ENCODE results near the gene METTL22.

METTL22 gene

GRCh38 chr16:8585041-8585440, 36.5 kb upstream of the METTL22 start:
- H3K9me3 ChIP-seq (replicated peaks; ENCODE audit: low read length): no peaks in the 10 kb centered on the region
- no peak overlapping the region for H3K9ac ChIP-seq (ENCODE audit: low read depth, low read length)
- H3K4me1 ChIP-seq (ENCODE audit: control insufficient read depth, insufficient read depth, low read length): no peaks in the 10 kb centered on the region
- no peaks in the 10 kb centered on the region for H3K36me3 ChIP-seq (ENCODE audit: insufficient read depth, low read length)
- H3K4me3 ChIP-seq (ENCODE audit: low read length): no peak overlapping the region
- peaks cover 35% of the 10 kb centered on the region for H3K27me3 ChIP-seq (ENCODE audit: control insufficient read depth, insufficient read depth, low read length)
- no peak overlapping the region for H3K4me2 ChIP-seq (ENCODE audit: low read length)

GRCh38 chr16:8585857-8586256, 35.6 kb upstream of the METTL22 start:
- no peak overlapping the region for H3K4me3 ChIP-seq (ENCODE audit: low read length)
- H3K27me3 ChIP-seq (ENCODE audit: control insufficient read depth, insufficient read depth, low read length): peaks cover 43% of the 10 kb centered on the region
- no peaks in the 10 kb centered on the region for H3K9me3 ChIP-seq (replicated peaks; ENCODE audit: low read length)
- no peak overlapping the region for H3K9ac ChIP-seq (ENCODE audit: low read depth, low read length)
- no peaks in the 10 kb centered on the region for H3K4me1 ChIP-seq (ENCODE audit: control insufficient read depth, insufficient read depth, low read length)
- no peaks in the 10 kb centered on the region for H3K36me3 ChIP-seq (ENCODE audit: insufficient read depth, low read length)
- no peak overlapping the region for H3K4me2 ChIP-seq (ENCODE audit: low read length)

DNA sequence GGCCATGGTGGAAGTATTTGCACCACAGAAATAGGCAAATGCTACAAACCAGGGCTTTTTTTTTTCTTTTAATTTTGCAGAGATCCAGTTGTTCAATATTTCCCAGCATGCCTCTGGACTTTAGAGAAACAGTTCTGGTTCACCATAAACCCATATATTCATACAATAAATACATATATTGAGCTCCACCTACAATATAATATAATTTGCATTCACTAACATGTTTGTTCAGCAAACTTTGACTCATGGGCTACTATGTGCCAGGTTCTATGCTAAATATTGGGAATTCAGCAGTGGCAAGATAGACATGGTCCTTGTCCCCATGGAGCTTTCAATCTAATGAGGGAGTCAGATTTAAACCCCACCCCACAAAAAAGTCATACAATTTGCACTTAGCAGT, 34.4 kb upstream of the METTL22 start:
- Histone ChIP-seq H3K9me3 (replicated peaks; ENCODE audit: low read length) (no peaks in the 10 kb centered on the region), H3K27me3 (ENCODE audit: control insufficient read depth, insufficient read depth, low read length) (peaks cover 43% of the 10 kb centered on the region)

DNA sequence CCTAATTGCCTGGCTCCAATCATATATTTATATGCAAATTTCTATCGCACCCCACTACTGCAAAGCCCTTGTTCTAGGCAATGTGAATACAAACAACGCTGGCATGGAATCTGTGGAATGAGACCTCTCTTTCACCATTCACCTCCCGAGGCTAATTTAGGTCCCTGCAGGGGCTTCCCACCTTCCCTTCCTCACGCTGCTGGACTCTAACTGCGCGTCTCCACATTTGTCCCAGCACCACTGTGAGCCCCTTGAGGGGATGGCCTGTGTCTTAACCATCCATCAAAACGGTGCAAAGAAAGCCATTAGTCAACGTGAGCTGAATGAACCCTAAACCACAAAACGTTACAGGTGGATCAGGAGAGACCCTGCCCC, 32.8 kb upstream of the METTL22 start:
- Histone ChIP-seq H3K4me2 (ENCODE audit: low read length) (no peak overlapping the region), H3K9me3 (replicated peaks; ENCODE audit: low read length) (no peaks in the 10 kb centered on the region), H3K36me3 (ENCODE audit: insufficient read depth, low read length) (no peaks in the 10 kb centered on the region), H3K9ac (ENCODE audit: low read depth, low read length) (no peak overlapping the region), H3K4me1 (ENCODE audit: control insufficient read depth, insufficient read depth, low read length) (no peaks in the 10 kb centered on the region), H3K27me3 (ENCODE audit: control insufficient read depth, insufficient read depth, low read length) (peaks cover 43% of the 10 kb centered on the region), H3K4me3 (ENCODE audit: low read length) (no peak overlapping the region)

More for the DNA sequence above, 34.4 kb upstream of the METTL22 start:
- Histone ChIP-seq H3K9ac (ENCODE audit: low read depth, low read length) (no peak overlapping the region), H3K4me2 (ENCODE audit: low read length) (no peak overlapping the region), H3K36me3 (ENCODE audit: insufficient read depth, low read length) (no peaks in the 10 kb centered on the region), H3K4me1 (ENCODE audit: control insufficient read depth, insufficient read depth, low read length) (no peaks in the 10 kb centered on the region), H3K4me3 (ENCODE audit: low read length) (no peak overlapping the region)

- no peaks in the 10 kb centered on the region for H3K4me1 ChIP-seq (ENCODE audit: control insufficient read depth, insufficient read depth, low read length)
- no peaks in the 10 kb centered on the region for H3K36me3 ChIP-seq (ENCODE audit: insufficient read depth, low read length)
- H3K27me3 ChIP-seq (ENCODE audit: control insufficient read depth, insufficient read depth, low read length): peaks cover 43% of the 10 kb centered on the region
- no peaks in the 10 kb centered on the region for H3K9me3 ChIP-seq (replicated peaks; ENCODE audit: low read length)
- H3K4me3 ChIP-seq (ENCODE audit: low read length): no peak overlapping the region
- no peak overlapping the region for H3K9ac ChIP-seq (ENCODE audit: low read depth, low read length)
- H3K4me2 ChIP-seq (ENCODE audit: low read length): no peak overlapping the region
Measured at GRCh38 chr16:8589057-8589899, 32.2 kb upstream of the METTL22 start.

- Histone ChIP-seq H3K36me3 (ENCODE audit: insufficient read depth, low read length) (no peaks in the 10 kb centered on the region), H3K9me3 (replicated peaks; ENCODE audit: low read length) (no peaks in the 10 kb centered on the region), H3K9ac (ENCODE audit: low read depth, low read length) (no peak within 1 kb of the TSS), H3K4me1 (ENCODE audit: control insufficient read depth, insufficient read depth, low read length) (no peaks in the 10 kb centered on the region), H3K4me3 (ENCODE audit: low read length) (no peak within 1 kb of the TSS), H3K4me2 (ENCODE audit: low read length) (no peak within 1 kb of the TSS), H3K27me3 (ENCODE audit: control insufficient read depth, insufficient read depth, low read length) (peaks cover 43% of the 10 kb centered on the region)
Measured at GRCh38 chr16:8589900-8590688, 31.4 kb upstream of the METTL22 start, which contains the start of gene TMEM114. Gene TMEM114 (minus strand): TSS chr16:8590511. CDS start chr16:8589838, 673 bp downstream.

- H3K4me3 ChIP-seq (ENCODE audit: low read length): no peak overlapping the region
- peaks cover 40% of the 10 kb centered on the region for H3K27me3 ChIP-seq (ENCODE audit: control insufficient read depth, insufficient read depth, low read length)
- H3K9me3 ChIP-seq (replicated peaks; ENCODE audit: low read length): no peaks in the 10 kb centered on the region
- H3K9ac ChIP-seq (ENCODE audit: low read depth, low read length): no peak overlapping the region
- no peak overlapping the region for H3K4me2 ChIP-seq (ENCODE audit: low read length)
- no peaks in the 10 kb centered on the region for H3K36me3 ChIP-seq (ENCODE audit: insufficient read depth, low read length)
- no peaks in the 10 kb centered on the region for H3K4me1 ChIP-seq (ENCODE audit: control insufficient read depth, insufficient read depth, low read length)
Measured at GRCh38 chr16:8590811-8591210, 30.7 kb upstream of the METTL22 start.

DNA sequence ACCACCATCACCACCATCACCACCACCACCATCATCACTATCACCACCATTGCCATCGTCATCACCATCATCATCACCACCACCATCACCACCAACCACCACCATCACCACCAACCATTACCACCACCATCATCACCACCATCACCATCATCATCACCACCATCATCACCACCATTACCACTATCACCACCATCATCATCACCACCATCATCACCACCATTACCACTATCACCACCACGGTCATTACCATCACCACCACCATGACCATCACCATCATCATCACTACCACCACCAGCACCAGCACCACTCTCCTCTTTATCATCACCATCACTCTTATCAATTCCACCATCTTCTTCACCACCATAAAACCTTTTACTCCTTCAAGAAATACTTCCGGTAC, 30.0 kb upstream of the METTL22 start:
- no peaks in the 10 kb centered on the region for H3K4me1 ChIP-seq (ENCODE audit: control insufficient read depth, insufficient read depth, low read length)
- H3K9me3 ChIP-seq (replicated peaks; ENCODE audit: low read length): no peaks in the 10 kb centered on the region
- H3K9ac ChIP-seq (ENCODE audit: low read depth, low read length): no peak overlapping the region
- H3K4me2 ChIP-seq (ENCODE audit: low read length): no peak overlapping the region
- H3K36me3 ChIP-seq (ENCODE audit: insufficient read depth, low read length): no peaks in the 10 kb centered on the region
- peaks cover 36% of the 10 kb centered on the region for H3K27me3 ChIP-seq (ENCODE audit: control insufficient read depth, insufficient read depth, low read length)
- H3K4me3 ChIP-seq (ENCODE audit: low read length): no peak overlapping the region

- no peaks in the 10 kb centered on the region for H3K36me3 ChIP-seq (ENCODE audit: insufficient read depth, low read length)
- peaks cover 23% of the 10 kb centered on the region for H3K27me3 ChIP-seq (ENCODE audit: control insufficient read depth, insufficient read depth, low read length)
- H3K4me2 ChIP-seq (ENCODE audit: low read length): no peak overlapping the region
- no peak overlapping the region for H3K9ac ChIP-seq (ENCODE audit: low read depth, low read length)
- no peaks in the 10 kb centered on the region for H3K9me3 ChIP-seq (replicated peaks; ENCODE audit: low read length)
- no peaks in the 10 kb centered on the region for H3K4me1 ChIP-seq (ENCODE audit: control insufficient read depth, insufficient read depth, low read length)
- no peak overlapping the region for H3K4me3 ChIP-seq (ENCODE audit: low read length)
Measured at GRCh38 chr16:8594149-8594666, 27.3 kb upstream of the METTL22 start.

DNA sequence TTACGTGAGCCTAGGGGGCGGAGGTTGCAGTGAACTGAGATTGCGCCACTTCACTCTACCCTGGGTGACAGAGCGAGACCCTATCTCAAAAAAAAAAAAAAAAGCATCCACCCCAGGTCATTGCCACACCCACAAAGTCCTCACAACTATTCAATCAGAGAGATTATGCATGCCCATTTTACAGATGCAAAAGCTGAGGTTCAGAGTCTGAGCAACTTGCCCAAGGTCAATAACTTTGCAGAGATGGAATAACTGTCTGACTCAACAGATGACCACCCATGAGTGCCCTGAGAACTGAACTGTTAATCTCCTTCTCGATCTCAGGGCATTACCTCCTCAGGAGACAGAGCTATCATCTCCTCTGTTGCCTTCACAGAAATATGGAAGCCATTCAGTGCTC, 25.7 kb upstream of the METTL22 start:
- Histone ChIP-seq H3K36me3 (ENCODE audit: insufficient read depth, low read length) (no peaks in the 10 kb centered on the region), H3K4me3 (ENCODE audit: low read length) (no peak overlapping the region), H3K27me3 (ENCODE audit: control insufficient read depth, insufficient read depth, low read length) (peaks cover 8% of the 10 kb centered on the region)

GRCh38 chr16:8596581-8596980, 24.9 kb upstream of the METTL22 start:
- Histone ChIP-seq H3K9me3 (replicated peaks; ENCODE audit: low read length) (no peaks in the 10 kb centered on the region), H3K27me3 (ENCODE audit: control insufficient read depth, insufficient read depth, low read length) (peaks cover 8% of the 10 kb centered on the region), H3K36me3 (ENCODE audit: insufficient read depth, low read length) (no peaks in the 10 kb centered on the region)

More for the DNA sequence above, 25.7 kb upstream of the METTL22 start:
- Histone ChIP-seq H3K4me1 (ENCODE audit: control insufficient read depth, insufficient read depth, low read length) (no peaks in the 10 kb centered on the region), H3K9ac (ENCODE audit: low read depth, low read length) (no peak overlapping the region), H3K4me2 (ENCODE audit: low read length) (no peak overlapping the region), H3K9me3 (replicated peaks; ENCODE audit: low read length) (no peaks in the 10 kb centered on the region)

More at GRCh38 chr16:8596581-8596980, 24.9 kb upstream of the METTL22 start:
- no peaks in the 10 kb centered on the region for H3K4me1 ChIP-seq (ENCODE audit: control insufficient read depth, insufficient read depth, low read length)
- H3K9ac ChIP-seq (ENCODE audit: low read depth, low read length): no peak overlapping the region
- H3K4me2 ChIP-seq (ENCODE audit: low read length): no peak overlapping the region
- no peak overlapping the region for H3K4me3 ChIP-seq (ENCODE audit: low read length)

All from skeletal muscle satellite cell (primary cell).